Astrocyte (in vitro differentiated cells and primary cell): Measurements from ENCODE around the gene EHBP1.

Experiments
- CTCF ChIP-seq: IDR thresholded peaks from 2 replicates; pipeline ENCODE4 v1.5.1; 2011; ENCODE audit warnings: low read depth, mild to moderate bottlenecking, inconsistent platforms, low read length, moderate library complexity; ENCODE audit not compliant: insufficient read depth
- EZH2 ChIP-seq: IDR thresholded peaks from 2 replicates; pipeline ENCODE4 v1.6.1; 2012; ENCODE audit warnings: mild to moderate bottlenecking, low read length, inconsistent platforms; ENCODE audit not compliant: insufficient read depth

DNA sequence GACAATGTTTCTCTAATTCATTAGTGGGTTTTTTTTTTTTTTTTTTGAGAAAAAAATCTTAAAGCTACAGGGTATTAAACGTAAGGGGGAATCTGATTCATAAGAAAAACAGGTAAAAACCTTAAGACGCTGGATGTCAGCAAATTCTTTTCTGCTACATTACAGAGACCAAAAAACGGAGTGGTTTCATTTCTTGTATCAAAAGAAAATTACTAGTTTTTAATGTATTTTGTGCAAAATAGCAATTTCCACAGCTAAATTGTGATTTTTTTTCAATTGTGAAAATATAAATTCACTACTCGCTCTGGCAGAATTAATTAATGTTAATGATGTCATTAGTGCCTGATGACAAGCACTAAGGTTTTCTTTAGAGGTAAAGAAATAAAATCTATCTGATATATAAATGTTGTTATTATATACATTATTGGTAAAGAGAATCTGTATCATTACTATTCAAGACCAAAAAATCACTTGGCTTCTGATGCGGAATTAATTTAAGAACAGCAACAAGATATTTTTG lies 355.0 kb downstream of the EHBP1 start:
- no peak for TF ChIP-seq CTCF
- no peak for TF ChIP-seq EZH2
